Spleen (tissue), 11 donors: ENCODE results near the gene SUMF1. TPM values are rescaled to one million over a fixed set of nuclear protein-coding genes. Genes with fewer than 3 reads are reported as not detected.

Experiments used
- DNase-seq: peaks from one replicate; pipeline ENCODE4 v3.0.0-alpha.2; 2020
- H3K27ac ChIP-seq, 8 donors: fragments of 200-600 bp; sonication (generic) in 7 of 8; 1 replicate in 4 of 8; 2 replicates in 4 of 8; pipeline versions ENCODE4 v1.5.0 to v1.8.0; 2016 to 2021; ENCODE audit warnings: inconsistent platforms in 4 of 8, mild to moderate bottlenecking in 4 of 8, moderate library complexity in 1 of 8
- H3K27me3 ChIP-seq, 7 donors: fragments of 200-600 bp; sonication (generic) in 6 of 7; replicated peaks in 1 of 7; 1 replicate in 4 of 7; 2 replicates in 3 of 7; pipeline versions ENCODE4 v1.5.0 to v1.8.0; 2016 to 2021; ENCODE audit warnings: inconsistent platforms in 3 of 7, mild to moderate bottlenecking in 1 of 7
- H3K36me3 ChIP-seq, 6 donors: fragments of 200-600 bp; sonication (generic) in 5 of 6; 1 replicate in 4 of 6; 2 replicates in 2 of 6; pipeline versions ENCODE4 v1.5.0 to v1.8.0; 2016 to 2021; ENCODE audit warnings: inconsistent platforms in 2 of 6
- H3K4me1 ChIP-seq, 6 donors: fragments of 200-600 bp; sonication (generic) in 5 of 6; 1 replicate in 3 of 6; 2 replicates in 3 of 6; pipeline versions ENCODE4 v1.5.0 to v1.8.0; 2016 to 2021; ENCODE audit warnings: inconsistent platforms in 3 of 6
- H3K4me3 ChIP-seq, 8 donors: fragments of 200-600 bp; sonication (generic) in 7 of 8; 1 replicate in 4 of 8; 2 replicates in 4 of 8; pipeline versions ENCODE4 v1.5.0 to v1.8.0; 2016 to 2021; ENCODE audit warnings: inconsistent platforms in 4 of 8, mild to moderate bottlenecking in 4 of 8, moderate library complexity in 2 of 8
- H3K9me3 ChIP-seq, 8 donors: fragments of 200-600 bp; sonication (generic) in 7 of 8; 1 replicate in 4 of 8; 2 replicates in 4 of 8; pipeline versions ENCODE4 v1.5.0 to v1.8.0; 2016 to 2021; ENCODE audit warnings: inconsistent platforms in 4 of 8
- POLR2A ChIP-seq, 3 donors: fragments of 450-650 bp; IDR thresholded peaks; one replicate each; pipeline ENCODE4 v1.5.1; 2017; ENCODE audit warnings: antibody characterized with exemption in 3 of 3, mild to moderate bottlenecking in 1 of 3
- POLR2AphosphoS5 ChIP-seq, 3 donors: sonication (generic); formaldehyde crosslinking; IDR thresholded peaks; one replicate each; pipeline ENCODE4 v1.5.1; 2017; ENCODE audit warnings: antibody characterized with exemption in 3 of 3
- WGBS, 5 donors: extraction: QIAGEN DNeasy Blood & Tissue Kit in 3 of 5; methylation state at CpG; one replicate each; pipeline versions ENCODE4 v1.1.5 to v1.1.7; 2013 to 2018; 5-methylcytosine and 5-hydroxymethylcytosine counted together
- intact Hi-C: fragments of 100-400 bp; cut with DNase I; formaldehyde crosslinking; loops from one replicate; pipeline ENCODE4 v1.15.0; 2023; ENCODE audit warnings: low total_unique reads
- polyA plus RNA-seq, 3 donors: library from polyadenylated mRNA; stranded (reverse); fragments of 200-250 nt; gene quantifications; one replicate each; pipeline ENCODE4 v1.2.1, GENCODE V29; 2013
- total RNA-seq, 7 donors: library from RNA; depleted of rRNA in 3 of 7; stranded (reverse); fragments of >200 nt in 3 of 7; fragmentation: NEBNext Ultra II Directional in 4 of 7; extraction: Animal tissue kit (Norgen Biotek cat#: 25700) in 4 of 7; gene quantifications; one replicate each; pipeline versions ENCODE4 v1.1.0 to v1.2.1, GENCODE V29; 2016 to 2021
- TF ChIP-seq, protein P1 (sequence below), 11 experiments: fragments of 200-600 bp in 7 of 11; fragments of 450-650 bp in 4 of 11; sonication (generic) in 4 of 11; IDR thresholded peaks in 8 of 11; conservative IDR thresholded peaks in 3 of 11; 1 replicate in 7 of 11; 2 replicates in 4 of 11; pipeline versions ENCODE4 v1.4.0 to v1.8.0; 2016 to 2021; ENCODE audit warnings: antibody characterized with exemption in 11 of 11, inconsistent platforms in 4 of 11, mild to moderate bottlenecking in 1 of 11
- donor health status: healthy with polysubstance abuse.
- donor health status: DM: no; HTN: no; CAD: no; lungs with moderate emphysema.
- donor health status: DM: no; HTN: no; CAD: no.
- donor health status: Bipolar disorder and iron deficiency.
- donor health status: healthy.
- donor health status: DM: no; HTN: no; CAD: no.
- donor health status: DM: yes; HTN: yes; CAD: no.

The SUMF1 gene
- total and polyA plus RNA-seq, 10 donors, result 6.3 to 53.0 (median 33.9) TPM

DNA sequence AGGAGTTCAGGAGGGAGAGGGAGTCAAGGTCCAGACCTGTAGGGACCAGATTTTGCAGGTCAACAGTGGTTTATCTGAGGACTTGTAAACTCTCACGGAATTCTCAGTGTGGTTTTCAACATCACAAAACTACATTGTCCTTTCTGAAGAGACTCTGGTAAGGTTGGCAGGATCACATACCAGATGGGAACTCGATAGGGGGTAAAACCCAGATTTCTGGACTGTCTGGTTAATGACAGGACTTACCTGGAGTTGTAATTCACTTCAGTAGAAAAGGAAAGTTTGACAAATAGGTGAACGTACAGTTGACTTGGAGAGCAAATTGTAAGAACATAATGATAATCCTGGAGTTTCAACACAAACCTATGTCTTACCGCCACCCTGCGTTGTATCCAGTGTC is 31.4 kb upstream of the SUMF1 start:
- TF ChIP-seq POLR2AphosphoS5 (IDR thresholded peaks at IDR 0.05) (no peak), POLR2A (IDR thresholded peaks at IDR 0.05) (no peak)
- TF ChIP-seq, protein P1, sequence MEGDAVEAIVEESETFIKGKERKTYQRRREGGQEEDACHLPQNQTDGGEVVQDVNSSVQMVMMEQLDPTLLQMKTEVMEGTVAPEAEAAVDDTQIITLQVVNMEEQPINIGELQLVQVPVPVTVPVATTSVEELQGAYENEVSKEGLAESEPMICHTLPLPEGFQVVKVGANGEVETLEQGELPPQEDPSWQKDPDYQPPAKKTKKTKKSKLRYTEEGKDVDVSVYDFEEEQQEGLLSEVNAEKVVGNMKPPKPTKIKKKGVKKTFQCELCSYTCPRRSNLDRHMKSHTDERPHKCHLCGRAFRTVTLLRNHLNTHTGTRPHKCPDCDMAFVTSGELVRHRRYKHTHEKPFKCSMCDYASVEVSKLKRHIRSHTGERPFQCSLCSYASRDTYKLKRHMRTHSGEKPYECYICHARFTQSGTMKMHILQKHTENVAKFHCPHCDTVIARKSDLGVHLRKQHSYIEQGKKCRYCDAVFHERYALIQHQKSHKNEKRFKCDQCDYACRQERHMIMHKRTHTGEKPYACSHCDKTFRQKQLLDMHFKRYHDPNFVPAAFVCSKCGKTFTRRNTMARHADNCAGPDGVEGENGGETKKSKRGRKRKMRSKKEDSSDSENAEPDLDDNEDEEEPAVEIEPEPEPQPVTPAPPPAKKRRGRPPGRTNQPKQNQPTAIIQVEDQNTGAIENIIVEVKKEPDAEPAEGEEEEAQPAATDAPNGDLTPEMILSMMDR (IDR thresholded peaks at IDR 0.05 in 8 of 11, conservative IDR thresholded peaks at IDR 0.05 in 3 of 11), result no peak
- Histone ChIP-seq H3K9me3 (no peaks in the 10 kb centered on the region), H3K36me3 (peaks cover 0 to 48% (median 8%) of the 10 kb centered on the region in 6 donors), H3K4me1 (peaks cover 11 to 82% (median 46%) of the 10 kb centered on the region in 6 donors), H3K27me3 (no peaks in the 10 kb centered on the region), H3K27ac (peak overlapping the region in 1 of 8 donors; percentile 16), H3K4me3 (no peak overlapping the region)
- WGBS, 5 donors, result 84 to 95% (median 86%) methylated on average over 5 of the region's 5 CpGs
- intact Hi-C loops, result no loop called here
- no peak for DNase-seq

DNA sequence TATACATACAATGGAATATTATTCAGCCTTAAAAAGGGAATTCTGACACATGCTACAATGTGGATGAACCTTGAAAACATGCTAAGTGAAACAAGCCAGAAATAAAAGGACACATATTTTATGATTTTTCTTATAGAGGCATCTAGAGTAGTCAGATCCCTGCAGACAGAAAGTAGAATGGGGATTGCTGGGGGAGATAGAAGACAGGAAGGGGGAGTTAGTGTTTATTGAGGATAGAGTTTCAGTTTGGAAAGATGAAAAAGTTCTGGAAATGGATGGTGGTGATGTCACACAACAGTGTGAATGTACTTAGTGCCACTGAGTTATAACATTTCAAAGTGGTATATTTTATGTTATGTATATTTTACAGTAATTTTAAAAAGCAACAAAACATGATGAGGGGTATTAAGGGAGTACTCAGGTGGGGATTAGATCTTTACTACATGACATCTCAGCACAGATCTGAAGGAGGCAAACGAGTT is 30.8 kb upstream of the SUMF1 start:
- TF ChIP-seq POLR2A (IDR thresholded peaks at IDR 0.05), result no peak
- TF ChIP-seq, protein P1 (IDR thresholded peaks at IDR 0.05 in 8 of 11, conservative IDR thresholded peaks at IDR 0.05 in 3 of 11), result no peak
- TF ChIP-seq POLR2AphosphoS5 (IDR thresholded peaks at IDR 0.05), result no peak
- Histone ChIP-seq H3K9me3 (no peaks in the 10 kb centered on the region), H3K4me3 (no peak overlapping the region), H3K27me3 (no peaks in the 10 kb centered on the region), H3K27ac (peak overlapping the region in 1 of 8 donors; percentile 16), H3K4me1 (peaks cover 11 to 76% (median 40%) of the 10 kb centered on the region in 6 donors), H3K36me3 (peaks cover 0 to 48% (median 8%) of the 10 kb centered on the region in 6 donors)
- no peak for DNase-seq
- WGBS, 5 donors, result 65 to 80% (median 70%) methylated on average over 1 of the region's 1 CpG
- intact Hi-C loops, result no loop called here

DNA sequence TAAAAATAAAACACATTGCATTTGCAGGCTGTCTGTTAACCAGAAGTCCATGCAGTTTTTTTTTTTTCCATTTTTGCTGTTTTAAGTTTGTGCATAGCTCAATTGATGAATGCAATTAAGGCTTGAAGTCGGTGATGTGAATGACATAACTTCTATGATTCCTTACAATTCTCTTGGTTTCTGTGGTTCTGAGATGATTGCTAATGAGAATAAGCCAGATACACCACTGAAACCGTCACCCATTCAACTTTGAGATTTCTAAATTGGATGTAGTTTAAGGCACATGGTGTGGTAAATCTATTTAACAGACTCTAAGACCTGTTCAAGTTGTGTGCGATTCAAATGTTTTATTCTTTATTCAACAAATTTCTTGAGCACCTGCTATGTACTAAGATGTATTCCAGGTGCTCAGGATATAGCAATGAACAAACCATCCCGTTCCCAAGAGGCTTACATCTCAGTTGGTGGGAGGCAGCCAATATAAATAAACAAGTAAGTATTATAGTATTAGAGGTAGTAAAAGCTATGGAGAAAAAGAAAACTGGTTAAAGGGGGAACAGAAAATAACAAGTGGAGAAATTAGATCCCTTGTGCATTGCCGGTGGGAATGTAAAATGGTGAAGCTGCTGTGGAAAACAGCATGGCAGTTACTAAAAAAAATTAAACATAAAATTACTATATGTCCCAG is 30.1 kb upstream of the SUMF1 start:
- intact Hi-C loops, result no loop called here
- WGBS, 5 donors, result 70 to 83% (median 74%) methylated on average over 5 of the region's 5 CpGs
- H3K36me3 ChIP-seq, result peaks cover 0 to 47% (median 8%) of the 10 kb centered on the region in 6 donors
- no peaks in the 10 kb centered on the region for H3K27me3 ChIP-seq
- TF ChIP-seq POLR2A (IDR thresholded peaks at IDR 0.05) (no peak), POLR2AphosphoS5 (IDR thresholded peaks at IDR 0.05) (no peak)
- TF ChIP-seq, protein P1 (IDR thresholded peaks at IDR 0.05 in 8 of 11, conservative IDR thresholded peaks at IDR 0.05 in 3 of 11), result no peak
- H3K27ac ChIP-seq, result peak overlapping the region in 2 of 8 donors; percentile 89
- no peaks in the 10 kb centered on the region for H3K9me3 ChIP-seq
- H3K4me1 ChIP-seq, result peaks cover 11 to 73% (median 36%) of the 10 kb centered on the region in 6 donors
- no peak for DNase-seq
- H3K4me3 ChIP-seq, result peak overlapping the region in 1 of 8 donors; percentile 98

DNA sequence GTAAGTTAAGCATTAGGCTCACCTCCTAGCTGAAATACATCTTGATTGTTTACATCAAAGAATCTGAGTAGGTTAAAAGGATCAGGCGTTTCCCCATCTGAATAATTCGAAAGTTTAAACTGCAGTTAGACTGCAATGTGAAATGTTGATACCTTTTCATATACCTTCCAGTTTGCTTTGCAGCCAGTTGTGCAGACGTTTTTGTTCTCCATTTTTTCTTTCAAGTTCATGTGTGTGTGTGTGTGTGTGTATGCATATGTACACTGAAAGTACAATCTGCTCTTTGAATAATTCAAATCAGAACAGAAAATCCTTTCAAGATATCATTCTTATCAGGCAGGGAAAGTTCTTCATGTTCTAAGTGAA is 29.0 kb upstream of the SUMF1 start:
- TF ChIP-seq POLR2A (IDR thresholded peaks at IDR 0.05) (no peak), POLR2AphosphoS5 (IDR thresholded peaks at IDR 0.05) (no peak)
- TF ChIP-seq, protein P1 (IDR thresholded peaks at IDR 0.05 in 8 of 11, conservative IDR thresholded peaks at IDR 0.05 in 3 of 11), result no peak
- Histone ChIP-seq H3K27me3 (no peaks in the 10 kb centered on the region), H3K4me3 (peak overlapping the region in 3 of 8 donors; percentile 96 to 98 (median 96)), H3K27ac (peak overlapping the region in 4 of 8 donors; percentile 81 to 89 (median 88)), H3K36me3 (peaks cover 0 to 36% (median 6%) of the 10 kb centered on the region in 6 donors), H3K9me3 (no peaks in the 10 kb centered on the region), H3K4me1 (peaks cover 11 to 72% (median 42%) of the 10 kb centered on the region in 6 donors)
- WGBS, 5 donors, result 42 to 63% (median 56%) methylated on average over 3 of the region's 3 CpGs
- DNase-seq, result no peak
- intact Hi-C loops, result no loop called here
